SK-N-MC (cell line): ENCODE data around the gene LIPA.

Source experiments
- EZH2 ChIP-seq: fragments of 200-600 bp; sonication (generic); IDR thresholded peaks from one replicate; pipeline ENCODE4 v1.6.1; 2017; ENCODE audit warnings: antibody characterized with exemption
- FOXP2 ChIP-seq: optimal IDR thresholded peaks from 2 replicates; pipeline ENCODE3; 2011; ENCODE audit warnings: mild to moderate bottlenecking, moderate library complexity; ENCODE audit not compliant: insufficient read depth; ENCODE audit errors: extremely low read length, control extremely low read depth
- POLR2AphosphoS5 ChIP-seq: IDR thresholded peaks from 2 replicates; pipeline ENCODE4 v1.6.1; 2012; ENCODE audit warnings: mild to moderate bottlenecking, low read depth, low read length, borderline replicate concordance

DNA sequence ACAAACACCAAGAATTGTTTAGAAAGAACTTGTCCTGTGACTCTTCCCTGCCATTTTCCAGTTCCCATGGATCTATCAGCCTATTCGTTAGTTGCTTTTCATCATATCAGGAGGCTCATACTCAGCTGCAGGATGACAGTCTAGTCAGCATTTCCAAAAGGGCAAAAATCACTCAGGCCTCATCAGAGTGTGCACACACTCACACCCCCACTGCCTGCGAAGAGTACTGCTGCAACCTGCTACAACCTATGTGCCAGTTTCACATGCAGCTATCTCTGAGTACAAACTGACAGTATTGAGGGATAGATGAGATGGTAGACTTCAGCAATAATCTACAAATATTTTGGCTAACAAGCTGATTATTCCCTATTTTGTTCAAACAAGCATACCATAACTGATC, 68.7 kb downstream of the LIPA start:
- no peak for TF ChIP-seq EZH2
- TF ChIP-seq POLR2AphosphoS5, result no peak
- TF ChIP-seq FOXP2, result no peak
